SK-N-SH (cell line): Measurements from ENCODE around the gene IFITM1. TPM values are rescaled to one million over a fixed set of nuclear protein-coding genes. Genes with fewer than 3 reads are reported as not detected.
"Not testable (repeated sequence)": the region's sequence is repeated elsewhere in the genome, so short reads cannot be mapped to it uniquely, and the experiment has no call there.

Experiments used
- CTCF ChIA-PET: fragments of 300-600, 350-600 bp; formaldehyde crosslinking; extraction: SDS; loops from one replicate; lab custom pipeline; 2021; lab: Yijun Ruan, JAX
- POLR2A ChIA-PET: fragments of 350-600 bp; sonication (Branson Sonifier 250); formaldehyde crosslinking; extraction: SDS; loops from one replicate; lab custom pipeline; 2020; ENCODE audit warnings: antibody characterized with exemption, inconsistent platforms; lab: Yijun Ruan, JAX
- DNase-seq: peaks from one replicate; pipeline ENCODE4 v3.0.0; 2012
- H2AFZ ChIP-seq: fragments of 200-600 bp; sonication (generic); 2 replicates; pipeline ENCODE4 v1.8.1; 2016; ENCODE audit warnings: antibody characterized with exemption, mild to moderate bottlenecking, low read depth
- H3F3A ChIP-seq: fragments of 200-600 bp; sonication (generic); replicated peaks from 2 replicates; pipeline ENCODE3; 2016; ENCODE audit warnings: antibody characterized with exemption, mild to moderate bottlenecking; ENCODE audit not compliant: insufficient read depth
- H3K27ac ChIP-seq, 2 experiments: fragments of 200-500 bp in 1 of 2; fragments of 200-600 bp in 1 of 2; sonication (Bioruptor generic) in 1 of 2; sonication (generic), shearing (Covaris generic) in 1 of 2; 2 replicates each; pipeline versions ENCODE4 v1.5.1 to v1.6.1; 2014 to 2016; ENCODE audit warnings: low read depth in 2 of 2, inconsistent platforms in 1 of 2, low read length in 1 of 2, mild to moderate bottlenecking in 1 of 2, mixed read lengths in 1 of 2
- H3K27me3 ChIP-seq: fragments of 200-600 bp; sonication (generic), shearing (Covaris generic); 2 replicates; pipeline ENCODE4 v1.6.1; 2016; ENCODE audit warnings: mixed run types; ENCODE audit not compliant: insufficient read depth
- H3K36me3 ChIP-seq, 2 experiments: fragments of 200-500 bp in 1 of 2; fragments of 200-600 bp in 1 of 2; sonication (Bioruptor generic) in 1 of 2; sonication (generic) in 1 of 2; replicated peaks in 1 of 2; 2 replicates each; pipeline versions ENCODE3 to v1.5.1; 2014 to 2016; ENCODE audit warnings: low read length in 1 of 2, mild to moderate bottlenecking in 1 of 2; ENCODE audit not compliant: insufficient read depth in 2 of 2, control insufficient read depth in 1 of 2
- H3K4me1 ChIP-seq, 2 experiments: fragments of 200-500 bp in 1 of 2; fragments of 200-600 bp in 1 of 2; sonication (Bioruptor generic) in 1 of 2; sonication (generic), shearing (Covaris generic) in 1 of 2; 2 replicates each; pipeline versions ENCODE4 v1.5.1 to v1.6.1; 2014 to 2016; ENCODE audit warnings: low read depth in 1 of 2, low read length in 1 of 2, mixed run types in 1 of 2; ENCODE audit not compliant: insufficient read depth in 2 of 2, control insufficient read depth in 1 of 2
- H3K4me2 ChIP-seq: fragments of 200-600 bp; sonication (generic), shearing (Covaris generic); 2 replicates; pipeline ENCODE4 v1.6.1; 2017; ENCODE audit warnings: mixed run types
- H3K4me3 ChIP-seq, 2 experiments: fragments of 200-500 bp in 1 of 2; fragments of 200-600 bp in 1 of 2; sonication (Bioruptor generic) in 1 of 2; sonication (generic), shearing (Covaris generic) in 1 of 2; 2 replicates each; pipeline versions ENCODE4 v1.5.1 to v1.8.1; 2014 to 2016; ENCODE audit warnings: low read depth in 2 of 2, inconsistent platforms in 1 of 2, low read length in 1 of 2, mild to moderate bottlenecking in 1 of 2, mixed read lengths in 1 of 2, moderate library complexity in 1 of 2
- H3K79me2 ChIP-seq: fragments of 200-600 bp; sonication (generic); 2 replicates; pipeline ENCODE4 v1.8.1; 2017; ENCODE audit warnings: mild to moderate bottlenecking; ENCODE audit not compliant: insufficient read depth
- H3K9ac ChIP-seq: fragments of 200-600 bp; sonication (generic); 2 replicates; pipeline ENCODE4 v1.6.1; 2017; ENCODE audit warnings: mixed run types
- H3K9me2 ChIP-seq: fragments of 200-600 bp; sonication (generic); 2 replicates; pipeline ENCODE4 v1.6.1; 2017; ENCODE audit warnings: mixed run types
- H3K9me3 ChIP-seq: fragments of 200-600 bp; sonication (generic); 2 replicates; pipeline ENCODE4 v1.6.1; 2017; ENCODE audit warnings: mixed run types, mild to moderate bottlenecking, moderate library complexity
- H4K20me1 ChIP-seq: fragments of 200-600 bp; sonication (generic); 2 replicates; pipeline ENCODE4 v1.6.1; 2017; ENCODE audit warnings: mild to moderate bottlenecking, mixed run types; ENCODE audit not compliant: insufficient read depth
- EP300 ChIP-seq, 2 experiments: IDR thresholded peaks; 2 replicates each; pipeline versions ENCODE4 v1.4.0 to v1.6.1; 2012; ENCODE audit warnings: borderline replicate concordance in 1 of 2, low read depth in 1 of 2, low read length in 1 of 2
- EZH2phosphoT487 ChIP-seq: fragments of 200-600 bp; sonication (generic); IDR thresholded peaks from 2 replicates; pipeline ENCODE4 v1.6.1; 2017; ENCODE audit warnings: low read depth, mixed run types, mild to moderate bottlenecking, antibody characterized with exemption, moderate library complexity, borderline replicate concordance
- FOSL2 ChIP-seq: IDR thresholded peaks from 2 replicates; pipeline ENCODE4 v1.4.0; 2012; ENCODE audit warnings: low read depth, mild to moderate bottlenecking, moderate library complexity, borderline replicate concordance
- FOXJ3 ChIP-seq: sonication (generic); formaldehyde crosslinking; IDR thresholded peaks from 2 replicates; pipeline ENCODE4 v1.5.1; 2020; ENCODE audit warnings: mild to moderate bottlenecking, missing genetic modification reagents
- FOXM1 ChIP-seq: IDR thresholded peaks from 2 replicates; pipeline ENCODE4 v1.4.0; 2012; ENCODE audit warnings: low read depth, mild to moderate bottlenecking
- GABPA ChIP-seq: IDR thresholded peaks from 2 replicates; pipeline ENCODE4 v1.4.0; 2012; ENCODE audit warnings: low read depth, mild to moderate bottlenecking
- MXI1 ChIP-seq: IDR thresholded peaks from 2 replicates; pipeline ENCODE4 v1.6.1; 2012; ENCODE audit warnings: mild to moderate bottlenecking, low read depth, low read length, improper control_type of control experiment
- NFIC ChIP-seq: IDR thresholded peaks from 2 replicates; pipeline ENCODE4 v1.4.0; 2012; ENCODE audit warnings: borderline replicate concordance
- NRF1 ChIP-seq: IDR thresholded peaks from 2 replicates; pipeline ENCODE4 v1.6.1; 2012; ENCODE audit warnings: low read depth, mild to moderate bottlenecking, low read length
- PBX3 ChIP-seq: IDR thresholded peaks from 2 replicates; pipeline ENCODE4; 2012
- RAD21 ChIP-seq: IDR thresholded peaks from 2 replicates; pipeline ENCODE4 v1.6.1; 2012; ENCODE audit warnings: mild to moderate bottlenecking, low read length
- RFX5 ChIP-seq: IDR thresholded peaks from 2 replicates; pipeline ENCODE4 v1.6.1; 2012; ENCODE audit warnings: mild to moderate bottlenecking, improper control_type of control experiment, low read length
- RXRA ChIP-seq: IDR thresholded peaks from 2 replicates; pipeline ENCODE4 v1.4.0; 2012; ENCODE audit warnings: low read depth, mild to moderate bottlenecking, borderline replicate concordance
- TCF12 ChIP-seq: IDR thresholded peaks from 2 replicates; pipeline ENCODE4 v1.4.0; 2012
- USF1 ChIP-seq: IDR thresholded peaks from 2 replicates; pipeline ENCODE4 v1.4.0; 2012; ENCODE audit warnings: low read depth, borderline replicate concordance
- USF2 ChIP-seq: fragments of 150-350 bp; IDR thresholded peaks from 2 replicates; pipeline ENCODE4 v1.6.1; 2017; ENCODE audit warnings: antibody characterized with exemption, low read length, low read depth, borderline replicate concordance
- YY1 ChIP-seq: IDR thresholded peaks from 2 replicates; pipeline ENCODE4 v1.4.0; 2012; ENCODE audit warnings: low read depth, mild to moderate bottlenecking
- ZBTB33 ChIP-seq: IDR thresholded peaks from 2 replicates; pipeline ENCODE4 v1.4.0; 2012; ENCODE audit warnings: low read depth, borderline replicate concordance
- WGBS: methylation state at CpG from one replicate; pipeline ENCODE4 v1.1.6; 2017; ENCODE audit warnings: low lambda C conversion rate; 5-methylcytosine and 5-hydroxymethylcytosine counted together
- polyA plus RNA-seq, 3 experiments: library from polyadenylated mRNA; depleted of rRNA; stranded (reverse); fragments of >200 nt; gene quantifications; 2 replicates each; pipeline ENCODE4 v1.2.3, GENCODE V29; 2012

IFITM1 gene
- polyA plus RNA-seq, 1 of the 3 experiments (the other 2 are of a cell fraction): 19.4 TPM

- no peak for TF ChIP-seq NRF1
- no peak for TF ChIP-seq FOXJ3
- TF ChIP-seq TCF12: no peak
- TF ChIP-seq PBX3: no peak
- TF ChIP-seq EZH2phosphoT487: no peak
Measured at GRCh38 chr11:316031-316701, 2.3 kb downstream of the IFITM1 start (continued).

GRCh38 chr11:316891-317301, 3.1 kb downstream of the IFITM1 start:
- H3K9ac ChIP-seq: no peak overlapping the region
- H3K9me3 ChIP-seq: no peaks in the 10 kb centered on the region
- H3F3A ChIP-seq: peaks cover 4% of the 10 kb centered on the region
- H3K27me3 ChIP-seq: no peaks in the 10 kb centered on the region
- no peak for DNase-seq
- no peak overlapping the region for H3K4me3 ChIP-seq
- peaks cover 8% of the 10 kb centered on the region; the same call in 1 of the 2 replicates for H3K79me2 ChIP-seq
- H4K20me1 ChIP-seq: no peaks in the 10 kb centered on the region
- ChIA-PET CTCF (interaction anchor here (0.9 to 1.9 kb wide), 9 partner anchors 11 to 202 kb away, joined by 3 to 20 read pairs (median 4); no protein-coding TSS in a partner anchor), POLR2A (interaction anchor here (0.5 kb wide), 1 partner anchor 196 kb away, joined by 3 read pairs; no protein-coding TSS in a partner anchor)
- no peak overlapping the region for H2AFZ ChIP-seq
- H3K36me3 ChIP-seq: no peaks in the 10 kb centered on the region
- H3K9me2 ChIP-seq: no peaks in the 10 kb centered on the region
- TF ChIP-seq MXI1 (no peak), EP300 (IDR thresholded peaks at IDR 0.05; ENCODE audit: borderline replicate concordance in 1 of 2, low read depth in 1 of 2, low read length in 1 of 2) (no peak), USF2 (no peak), YY1 (no peak), FOXM1 (no peak), RAD21 (no peak), USF1 (no peak), FOSL2 (no peak), EZH2phosphoT487 (no peak), GABPA (no peak), NFIC (no peak), NRF1 (no peak), ZBTB33 (no peak), RXRA (no peak), RFX5 (no peak)
- H3K27ac ChIP-seq: no peak overlapping the region
- peaks cover 4 to 9% of the 10 kb centered on the region in 2 experiments; a peak in 2 of 4 replicates for H3K4me1 ChIP-seq
- WGBS: 88% methylated on average over 7 of the region's 7 CpGs
- no peak overlapping the region for H3K4me2 ChIP-seq

GRCh38 chr11:317668-318404, 4.0 kb downstream of the IFITM1 start:
- H4K20me1 ChIP-seq, H3K4me1 ChIP-seq, H3K36me3 ChIP-seq, H3K9me2 ChIP-seq, H3K79me2 ChIP-seq, H3K27ac ChIP-seq, H2AFZ ChIP-seq, H3K4me2 ChIP-seq, H3K9me3 ChIP-seq, H3K9ac ChIP-seq, H3K4me3 ChIP-seq, H3F3A ChIP-seq, H3K27me3 ChIP-seq: not testable (repeated sequence)
- POLR2A ChIA-PET: interaction anchor here (0.8 kb wide), 1 partner anchor 38 kb away, joined by 3 read pairs; no protein-coding TSS in a partner anchor
- CTCF ChIA-PET: interaction anchor here (0.6 to 1.9 kb wide), 9 partner anchors 12 to 201 kb away, joined by 3 to 20 read pairs (median 4); no protein-coding TSS in a partner anchor
- peak; percentile 20 for DNase-seq
- 72% methylated on average over 7 of the region's 30 CpGs for WGBS
